ENCODE results near the gene BICC1. TPM values are rescaled to one million over a fixed set of nuclear protein-coding genes. Genes with fewer than 3 reads are reported as not detected.

Gene BICC1
- total RNA-seq, 1 experiment from 2014 or later: 7.9 TPM

DNA sequence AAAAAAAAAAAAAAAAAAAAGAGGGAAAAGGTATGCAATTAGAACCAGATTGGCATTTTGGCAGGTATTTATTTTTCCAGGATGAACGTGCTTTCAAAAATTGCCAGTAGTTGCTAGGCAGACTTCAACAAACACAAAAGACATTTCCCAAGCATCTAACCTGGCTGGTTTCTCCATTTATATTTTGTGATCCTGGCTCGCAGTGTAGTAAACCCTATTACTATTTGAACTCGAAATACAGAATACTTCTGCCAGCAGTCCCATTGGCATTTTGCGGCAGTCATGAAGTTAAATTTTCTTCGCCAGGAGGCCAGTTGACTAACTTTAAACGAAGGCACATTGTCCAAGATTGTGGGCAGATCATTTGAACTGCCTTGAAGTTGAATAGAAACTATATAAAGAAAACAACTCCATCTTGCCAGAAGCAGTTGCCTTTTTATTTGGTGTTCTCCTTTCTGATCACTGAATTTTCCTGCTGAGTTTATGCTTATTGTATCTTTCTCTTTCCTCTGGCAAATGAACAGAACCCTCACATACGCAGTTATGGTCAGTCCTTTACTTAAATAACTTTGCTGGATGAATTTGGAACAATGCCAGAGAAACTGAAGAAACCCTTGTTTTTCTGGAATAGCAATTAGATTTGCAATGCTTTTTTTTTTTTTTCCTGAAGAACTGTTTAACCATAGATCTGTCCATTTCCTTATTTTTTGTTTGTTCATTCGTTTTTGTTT, 132.9 kb downstream of the BICC1 start:
- no peak for DNase-seq (ENCODE audit: low read depth)

DNA sequence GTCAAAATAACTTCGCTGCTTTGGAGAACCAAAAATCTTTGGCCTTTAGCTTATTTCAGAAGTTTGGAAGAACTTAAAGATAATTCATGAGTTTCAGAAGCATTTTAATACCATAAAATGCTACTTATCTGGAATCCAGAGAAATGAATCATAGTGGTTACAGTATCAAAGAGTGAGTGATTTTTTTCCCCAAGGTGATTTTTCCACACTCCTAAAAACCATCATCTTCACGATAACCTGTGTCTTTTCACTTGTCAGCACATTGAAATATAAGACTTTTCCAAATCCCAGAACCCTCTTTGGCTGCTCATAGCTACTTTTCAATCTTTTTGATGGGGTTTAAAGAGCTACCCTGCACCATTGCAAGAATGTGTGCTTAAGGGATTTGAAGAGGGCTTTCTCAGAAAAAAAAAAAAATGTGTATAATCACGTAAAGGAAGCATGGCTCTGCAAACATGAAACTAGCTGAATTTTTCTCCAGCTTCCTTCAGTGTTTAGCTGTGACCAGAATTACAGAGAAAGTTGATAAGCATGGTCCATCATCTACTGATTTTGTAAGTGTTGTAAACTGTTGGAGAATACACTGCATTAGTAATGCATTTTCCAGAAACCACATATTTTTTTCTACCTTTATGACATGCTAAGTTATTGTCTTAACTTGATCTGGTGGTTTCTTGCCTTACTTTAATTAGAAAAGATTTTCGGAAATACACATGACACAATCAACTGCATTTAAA, 134.9 kb downstream of the BICC1 start:
- no peak for DNase-seq (ENCODE audit: low read depth)

DNA sequence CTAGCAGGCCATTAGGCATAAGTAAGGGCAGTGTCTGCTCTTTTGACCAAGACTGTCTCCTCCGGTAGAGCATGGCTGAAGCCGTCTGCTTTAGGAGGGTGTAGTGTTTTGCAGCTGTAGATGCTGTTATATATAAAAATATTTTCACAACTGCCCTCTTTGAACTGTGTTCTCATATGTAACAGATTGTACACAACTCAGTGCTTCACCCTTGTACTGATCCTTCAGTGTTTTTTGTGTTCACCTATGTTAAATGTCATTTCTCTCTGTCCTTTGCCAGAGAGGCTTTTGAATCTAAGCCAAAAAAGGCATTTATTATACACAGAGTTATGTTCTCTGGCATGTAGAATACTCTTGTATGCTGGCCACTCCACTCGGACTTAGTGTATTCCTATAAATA, 135.5 kb downstream of the BICC1 start:
- DNase-seq (ENCODE audit: low read depth): no peak

DNA sequence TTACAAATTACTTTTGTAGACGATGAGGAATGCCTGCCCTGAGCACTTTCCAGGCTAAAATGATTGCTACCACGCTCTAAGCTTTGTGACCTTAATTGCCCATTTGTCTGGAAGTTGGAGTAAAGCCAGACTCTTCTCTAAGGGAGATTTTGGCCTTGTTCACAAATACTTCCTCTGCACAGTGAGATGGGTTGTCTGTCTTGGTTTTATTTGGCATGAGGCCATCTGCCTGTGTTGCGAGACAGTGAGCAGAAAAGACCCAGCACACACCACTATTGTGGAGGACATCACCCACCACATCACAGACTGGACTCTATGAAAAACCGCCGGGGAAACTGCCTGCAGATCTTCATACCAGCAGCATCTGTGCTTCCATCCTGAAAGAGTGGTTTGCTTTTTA, 138.4 kb downstream of the BICC1 start:
- DNase-seq (ENCODE audit: low read depth): peak; percentile 50

DNA sequence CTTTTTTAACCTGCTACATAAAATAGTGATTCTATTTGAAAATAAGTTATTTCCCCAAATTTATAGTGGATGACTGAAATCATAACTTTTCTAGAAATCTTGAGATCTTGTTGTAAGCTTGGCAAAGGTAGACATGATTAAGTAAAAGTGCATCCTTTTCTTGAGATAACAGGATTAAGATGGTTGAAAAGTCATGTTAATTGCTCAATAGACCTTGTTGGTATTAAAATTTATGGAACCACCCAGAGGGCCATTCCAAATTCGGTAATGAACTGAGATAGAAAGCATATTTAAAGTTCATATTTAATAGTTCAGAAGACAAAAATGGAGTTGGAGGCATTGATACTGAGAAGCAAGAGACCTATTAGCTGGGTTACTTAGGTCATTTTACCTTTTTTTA, 139.1 kb downstream of the BICC1 start:
- no peak for DNase-seq (ENCODE audit: low read depth)

DNA sequence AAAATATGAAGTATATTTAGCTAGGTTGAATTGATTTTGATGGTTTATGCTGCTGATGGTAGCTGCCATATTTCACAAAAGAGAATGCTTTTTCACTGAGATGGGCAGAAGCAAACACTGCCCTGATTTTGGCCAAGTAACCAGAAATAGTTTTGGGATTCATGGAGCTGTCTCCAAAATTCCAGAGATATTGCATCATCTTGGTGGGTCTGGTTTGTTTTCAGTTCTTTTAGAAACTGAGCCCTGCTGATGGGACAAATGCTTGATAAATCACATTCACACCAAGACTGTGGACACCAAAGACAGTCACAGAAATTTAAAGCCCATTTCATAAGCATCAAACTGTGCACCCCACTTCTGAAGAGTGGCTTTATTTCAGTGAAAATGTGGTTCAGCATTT, 140.5 kb downstream of the BICC1 start:
- DNase-seq (ENCODE audit: low read depth): no peak

DNA sequence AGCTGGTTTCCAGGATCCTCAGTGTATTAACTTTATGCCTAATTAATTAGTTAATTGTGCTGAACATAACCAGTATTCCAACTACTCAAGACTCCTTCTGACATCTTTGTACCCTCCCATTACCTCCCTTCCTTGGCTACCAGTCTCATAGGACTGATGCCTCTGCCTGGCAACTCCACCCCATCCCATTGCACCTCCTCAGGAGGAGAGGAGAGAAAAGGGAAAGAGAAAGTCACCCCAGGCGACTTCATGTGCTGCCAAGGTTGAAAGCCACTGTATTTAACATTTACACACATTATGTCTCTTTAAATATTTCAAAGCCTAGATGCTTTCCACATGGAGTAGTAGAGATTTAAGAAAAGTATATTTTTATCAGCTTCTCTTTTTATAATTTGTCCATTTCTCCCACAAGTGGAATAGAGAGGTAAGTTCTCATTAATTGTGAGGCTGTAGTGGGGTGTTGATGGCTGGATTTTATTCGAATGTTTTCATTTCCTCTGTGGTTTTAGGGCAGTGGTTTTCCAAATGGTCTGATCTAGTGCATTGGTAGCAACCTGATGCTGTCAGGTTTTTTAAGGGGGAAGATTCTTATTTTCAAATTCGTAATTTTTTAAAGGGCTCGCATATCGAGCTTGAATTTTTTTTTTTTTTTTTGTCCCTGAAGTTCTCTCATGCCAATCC, 148.0 kb downstream of the BICC1 start:
- peak; percentile 70 for DNase-seq (ENCODE audit: low read depth)

DNA sequence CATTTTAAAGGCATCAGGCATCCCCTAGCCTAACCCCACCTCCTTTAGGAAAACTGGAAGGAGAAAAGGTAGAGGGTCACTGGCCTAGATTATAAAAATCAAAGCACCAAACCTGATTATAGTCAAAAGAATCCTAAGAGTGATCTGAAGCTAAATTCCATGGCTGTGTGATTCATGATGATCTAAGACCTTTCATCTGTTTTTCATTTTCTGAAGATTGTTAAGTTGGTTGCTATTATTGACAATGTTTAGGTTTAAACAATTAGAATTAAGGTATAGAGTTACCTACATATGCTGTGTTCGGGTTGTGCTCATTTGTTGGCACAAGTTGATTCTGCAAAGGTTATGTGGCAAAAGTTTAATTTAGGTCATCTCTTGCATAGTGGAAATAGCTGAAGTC, 148.7 kb downstream of the BICC1 start:
- peak; percentile 53 for DNase-seq (ENCODE audit: low read depth)

DNA sequence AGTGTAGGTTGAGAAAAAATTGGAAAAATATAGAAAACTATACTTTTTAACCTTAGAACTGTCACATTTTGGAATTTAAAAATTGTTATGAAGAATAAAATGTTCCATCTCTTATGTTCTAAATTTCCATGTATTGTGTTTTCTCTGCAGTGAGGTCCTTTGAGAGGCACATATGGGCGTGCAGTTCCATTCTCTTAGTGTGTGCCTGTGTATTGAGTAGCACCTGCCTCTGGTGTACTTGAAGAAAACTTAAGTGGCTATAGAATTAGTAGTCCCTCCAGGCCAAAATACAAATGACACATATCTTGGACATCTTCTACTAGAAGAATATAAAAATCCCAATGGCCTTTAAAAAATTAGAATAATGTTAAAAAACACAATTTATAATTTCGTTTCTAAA, 149.2 kb downstream of the BICC1 start:
- no peak for DNase-seq (ENCODE audit: low read depth)

DNA sequence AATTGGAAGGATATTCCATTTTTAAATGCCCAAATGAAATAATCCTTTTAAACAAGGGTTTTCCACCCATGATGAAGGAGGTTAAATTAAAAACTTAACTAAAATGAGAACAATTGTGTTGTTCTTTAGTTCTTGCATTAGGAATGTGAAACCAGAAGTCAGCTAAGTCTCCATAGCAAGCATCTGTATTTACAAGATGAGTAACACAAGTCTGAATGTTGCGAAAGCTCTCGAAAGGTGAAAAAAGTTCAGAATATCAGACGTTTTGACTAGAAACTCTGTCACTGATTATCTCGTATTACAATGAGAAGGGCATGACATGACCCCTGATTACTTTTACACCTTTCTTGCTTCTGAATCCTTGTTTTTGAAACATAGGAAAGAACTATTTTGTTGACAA, 149.6 kb downstream of the BICC1 start:
- DNase-seq (ENCODE audit: low read depth): peak; percentile 73

DNA sequence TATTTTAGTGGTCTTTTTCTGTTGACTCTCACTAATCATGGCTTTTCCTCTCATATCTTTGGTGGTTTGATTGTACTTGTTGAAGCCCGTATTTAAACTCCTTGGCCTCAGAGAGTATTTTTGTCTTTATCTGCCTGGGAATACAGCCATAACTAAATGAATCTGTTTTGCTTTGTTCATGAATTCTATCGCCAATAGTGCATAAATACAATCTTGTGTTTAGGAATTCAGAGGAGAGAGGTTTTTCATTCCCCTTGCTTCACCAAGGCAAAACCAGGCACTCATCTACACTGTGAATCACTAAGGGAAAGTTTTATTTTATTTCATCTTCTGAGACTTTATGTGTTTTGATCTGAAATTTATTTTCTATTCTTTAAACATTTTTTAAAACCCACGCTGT, 152.7 kb downstream of the BICC1 start:
- DNase-seq (ENCODE audit: low read depth): no peak

DNA sequence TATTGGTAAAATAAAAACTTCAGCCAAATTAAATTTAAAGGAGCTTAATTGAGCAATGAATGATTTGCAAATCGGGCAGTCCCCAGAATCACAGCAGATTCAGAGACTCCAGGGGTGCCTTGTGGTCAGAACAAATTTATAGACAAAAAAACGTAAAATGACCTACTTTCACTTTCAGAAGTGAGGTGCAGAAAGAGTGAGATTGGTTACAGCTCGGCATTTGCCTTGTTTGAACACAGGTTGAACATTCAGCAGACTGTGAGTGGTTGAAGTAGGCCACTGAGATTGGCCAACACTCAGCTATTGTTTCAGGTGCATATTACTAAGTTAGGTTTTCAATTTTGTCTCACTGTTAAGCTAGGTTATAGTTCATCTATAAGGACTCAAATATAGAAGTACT, 153.4 kb downstream of the BICC1 start:
- DNase-seq (ENCODE audit: low read depth): peak; percentile 55

DNA sequence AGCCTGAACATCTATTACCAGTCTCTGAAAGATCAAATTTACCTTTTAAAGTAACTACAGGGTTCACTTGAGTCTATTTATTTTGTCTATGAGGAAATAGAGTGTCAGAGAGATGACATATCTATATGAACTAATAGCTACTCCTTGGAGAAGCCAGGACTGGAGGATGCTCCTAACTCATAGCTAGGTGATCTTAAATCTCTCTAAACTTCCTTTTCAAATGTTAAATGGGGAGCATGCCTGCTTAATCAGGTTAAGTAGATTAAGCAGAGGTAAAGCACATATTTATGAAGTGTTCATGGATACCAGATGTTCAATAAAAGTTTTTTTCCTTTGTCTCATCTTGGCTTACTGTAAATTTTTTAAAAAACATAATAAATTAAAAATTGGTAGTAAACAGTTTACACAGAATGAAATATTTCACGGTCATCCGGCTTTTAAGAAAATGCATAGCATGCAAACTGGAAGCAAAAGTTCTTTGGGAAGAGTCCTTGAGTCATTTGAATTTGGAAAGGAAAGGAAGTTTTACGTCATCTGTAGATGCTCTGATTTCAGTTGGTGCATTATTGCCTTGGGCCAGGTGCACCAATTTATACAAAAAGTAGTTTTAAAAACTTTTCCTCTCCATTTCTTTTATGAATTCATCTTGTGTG, 155.1 kb downstream of the BICC1 start:
- DNase-seq (ENCODE audit: low read depth): no peak

DNA sequence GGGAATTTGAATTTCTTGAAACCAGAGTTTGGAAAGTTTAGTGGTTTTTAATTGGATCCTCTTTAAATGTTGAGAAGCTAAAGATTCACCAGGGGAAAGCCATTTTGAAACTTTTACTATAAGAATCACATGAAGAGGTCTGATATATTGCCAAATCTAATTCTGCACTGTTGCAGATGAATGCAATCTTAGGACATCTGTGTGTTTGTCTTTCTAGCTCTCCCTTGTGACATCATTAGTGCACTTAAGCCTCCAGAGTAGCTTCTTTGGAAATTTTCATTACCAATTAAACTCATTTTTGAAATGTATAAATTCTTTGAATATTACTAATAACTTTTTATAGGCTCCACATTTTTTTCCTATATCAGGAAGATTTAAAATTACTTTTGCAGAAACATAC, 160.2 kb downstream of the BICC1 start:
- DNase-seq (ENCODE audit: low read depth): no peak

DNA sequence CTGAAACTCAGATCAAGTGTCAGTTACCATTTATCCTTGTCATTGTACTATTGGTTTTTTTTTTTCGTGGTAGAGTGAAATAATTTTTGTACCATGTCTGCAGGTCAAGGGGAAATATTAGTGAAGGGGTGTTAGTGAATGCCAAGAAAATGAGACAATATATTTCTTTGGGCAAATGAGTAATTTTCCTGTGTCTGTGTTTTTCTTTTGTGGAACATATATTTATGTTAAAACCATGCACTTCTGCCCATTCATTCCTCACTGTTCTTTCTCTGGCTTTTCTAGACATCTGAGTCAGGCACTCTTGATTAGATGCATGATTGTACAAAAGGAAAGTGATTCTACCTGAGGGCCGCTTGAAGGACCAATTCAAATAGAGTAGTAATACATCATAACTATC, 161.6 kb downstream of the BICC1 start:
- DNase-seq (ENCODE audit: low read depth): no peak

DNA sequence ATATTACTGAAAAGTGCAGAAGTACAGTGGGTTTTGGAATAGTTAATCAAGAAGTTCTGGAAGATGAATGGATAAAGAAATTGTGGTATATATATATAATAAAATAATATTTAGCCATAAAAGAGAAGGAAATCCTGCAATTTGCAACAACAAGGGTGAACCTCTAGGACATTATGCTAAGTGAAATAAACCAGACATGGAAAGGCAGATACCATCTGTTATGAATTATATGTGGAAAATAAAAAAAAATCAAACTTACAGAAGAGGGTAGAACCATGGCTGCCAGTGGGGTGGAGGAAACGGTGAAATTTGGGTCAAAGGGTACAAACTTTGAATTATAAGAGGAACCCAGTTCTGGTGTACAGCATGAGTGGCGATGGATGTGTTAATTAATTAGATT, 162.6 kb downstream of the BICC1 start:
- DNase-seq (ENCODE audit: low read depth): no peak

DNA sequence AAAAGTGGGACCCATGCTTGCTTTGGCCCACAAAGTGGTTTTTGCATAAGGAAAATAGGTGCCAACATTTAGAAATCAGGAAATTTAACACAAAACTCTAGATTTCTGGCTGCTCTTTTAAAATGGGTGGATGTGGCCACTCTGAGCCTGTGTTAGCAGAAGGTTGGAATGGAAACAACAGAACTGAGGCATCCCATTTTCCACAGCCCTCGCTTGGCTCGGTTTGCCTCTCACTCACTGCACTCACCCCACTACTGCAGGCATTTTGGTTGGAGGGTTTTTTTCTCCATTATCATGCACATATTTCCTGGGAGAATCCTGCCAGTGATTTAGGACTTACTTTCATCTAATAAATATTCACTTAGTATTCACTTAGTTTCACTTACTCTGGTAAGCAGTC, 178.9 kb downstream of the BICC1 start:
- DNase-seq (ENCODE audit: low read depth): no peak

DNA sequence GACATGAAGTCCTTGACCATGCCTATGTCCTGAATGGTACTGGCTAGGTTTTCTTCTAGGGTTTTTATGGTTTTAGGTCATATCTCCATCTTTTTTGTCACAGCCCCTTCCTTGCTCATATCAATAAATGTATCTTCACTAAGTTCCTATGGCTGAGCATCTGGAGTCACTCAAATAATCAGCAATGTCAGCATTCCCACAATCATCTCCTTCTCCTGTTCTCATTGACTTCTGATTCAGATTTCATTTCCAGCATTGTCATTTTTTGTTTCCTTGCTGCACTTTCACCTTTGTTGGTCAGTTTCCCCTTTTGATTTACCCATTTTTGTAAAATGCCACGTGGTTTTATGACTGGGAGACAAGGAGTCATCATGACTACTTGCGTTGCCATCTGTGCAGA, 181.2 kb downstream of the BICC1 start:
- no peak for DNase-seq (ENCODE audit: low read depth)

DNA sequence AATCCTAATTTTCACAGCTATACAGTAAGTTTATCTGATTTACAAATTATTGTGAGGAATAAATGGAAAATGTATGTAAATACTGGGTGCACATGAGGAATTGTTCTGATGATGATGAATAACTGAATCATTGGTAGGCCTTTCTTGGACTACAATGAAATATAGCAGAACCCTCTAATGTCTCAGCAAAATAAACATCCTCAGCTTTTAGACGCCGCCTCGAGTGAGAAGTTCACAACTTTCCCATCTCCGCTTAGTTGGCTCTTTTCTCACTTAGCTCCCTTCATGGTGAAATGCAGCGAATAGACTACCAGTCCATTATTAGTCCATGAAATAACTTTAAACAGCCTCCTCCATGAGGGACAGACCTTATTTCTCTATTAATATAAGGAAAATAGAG, 182.3 kb downstream of the BICC1 start:
- no peak for DNase-seq (ENCODE audit: low read depth)

DNA sequence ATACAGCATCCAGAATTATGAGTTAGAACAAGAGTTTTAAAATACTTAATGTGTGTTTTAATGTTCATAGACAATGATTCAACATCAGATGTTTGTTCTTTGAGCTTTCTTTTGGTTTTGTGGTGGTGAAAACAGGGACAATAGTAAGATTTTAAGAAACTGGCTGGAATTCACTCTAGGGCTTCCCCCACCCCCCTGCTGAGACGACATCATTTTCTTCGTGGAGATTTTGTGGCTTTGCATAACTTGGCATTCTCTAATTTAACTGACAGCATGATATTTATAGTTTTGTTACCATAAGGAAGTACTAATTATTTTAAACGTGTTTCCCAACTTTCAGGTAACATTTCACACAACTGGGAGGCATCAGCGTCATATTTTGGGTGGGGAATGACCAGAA, 184.1 kb downstream of the BICC1 start:
- DNase-seq (ENCODE audit: low read depth): no peak

DNA sequence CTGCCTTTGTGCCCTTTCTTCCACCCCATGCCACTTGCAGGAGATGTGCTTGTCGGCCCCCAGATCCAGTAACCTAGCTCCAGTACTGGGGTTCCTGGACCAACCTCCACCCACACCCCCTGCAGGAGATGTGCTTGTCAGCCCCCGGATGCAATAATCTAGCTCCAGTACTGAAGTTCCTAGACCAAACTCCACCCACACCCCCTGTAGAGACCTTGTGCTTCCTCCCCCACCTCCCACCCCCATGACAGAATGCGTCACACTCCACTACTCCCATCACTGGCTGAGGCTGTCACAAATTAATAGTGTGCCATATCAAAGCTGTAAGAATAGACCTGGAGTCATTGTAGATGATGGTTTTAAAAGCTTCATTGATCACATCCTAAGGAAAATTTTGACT, 185.0 kb downstream of the BICC1 start:
- DNase-seq (ENCODE audit: low read depth): no peak

DNA sequence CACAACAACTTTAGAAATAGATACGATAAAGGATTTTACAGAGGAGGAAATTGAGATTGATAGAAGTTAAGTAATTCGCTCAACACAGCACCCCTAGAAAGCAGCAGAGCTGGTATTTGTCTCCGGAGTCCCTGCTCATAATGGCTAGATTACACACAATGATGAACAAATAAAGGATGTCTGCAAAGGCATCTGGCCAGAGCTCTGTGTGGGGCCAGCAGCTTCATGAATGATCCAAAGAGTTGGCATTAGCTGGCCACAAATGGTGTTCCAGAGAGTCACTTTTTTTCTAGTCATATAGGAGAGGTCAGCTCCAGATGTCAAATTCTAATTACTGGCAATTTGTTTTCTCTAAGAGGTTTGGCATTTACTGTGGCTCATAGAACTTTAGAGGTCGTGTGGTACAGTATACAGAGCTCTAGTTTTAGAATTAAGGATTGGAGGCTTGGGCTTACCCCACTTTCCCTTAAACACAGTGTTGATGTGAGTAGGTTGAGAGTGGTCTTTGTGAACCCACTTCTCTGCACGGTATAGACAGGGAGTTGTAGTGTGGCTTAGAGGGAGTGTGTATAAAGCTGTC, 186.2 kb downstream of the BICC1 start:
- no peak for DNase-seq (ENCODE audit: low read depth)

Data from HT1080 (cell line).